Epidermal melanocyte (primary cell): Measurements from ENCODE around the gene CCNI2.
A peak's percentile ranks its signal among the peaks of the same experiment; 100 is the strongest.
"Not testable (repeated sequence)": the region's sequence is repeated elsewhere in the genome, so short reads cannot be mapped to it uniquely, and the experiment has no call there.

Experiments used
- DNase-seq: peaks from one replicate; pipeline ENCODE4 v3.0.0; 2011; ENCODE audit warnings: low spot score; ENCODE audit not compliant: insufficient read length

Gene CCNI2

DNA sequence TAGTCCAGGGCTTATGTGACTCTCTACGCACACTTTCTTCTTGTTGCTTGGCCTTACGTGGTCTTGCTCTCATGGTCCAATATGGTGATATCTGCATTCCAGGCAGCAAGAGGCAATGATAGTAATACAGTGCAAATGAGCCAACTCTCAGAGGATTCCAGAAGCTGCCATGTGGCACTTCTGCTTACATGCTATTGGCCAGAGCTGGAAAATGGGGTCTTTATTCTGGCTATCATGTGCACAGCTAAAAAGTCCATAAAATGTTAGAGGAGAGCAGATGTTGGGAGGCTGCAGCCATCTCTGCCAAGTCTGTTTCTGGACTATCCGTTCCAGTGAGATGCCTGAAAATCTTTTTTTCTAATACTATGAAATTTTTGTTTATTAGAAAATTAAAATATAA lies 32.7 kb downstream of the CCNI2 start:
- DNase-seq: no peak

DNA sequence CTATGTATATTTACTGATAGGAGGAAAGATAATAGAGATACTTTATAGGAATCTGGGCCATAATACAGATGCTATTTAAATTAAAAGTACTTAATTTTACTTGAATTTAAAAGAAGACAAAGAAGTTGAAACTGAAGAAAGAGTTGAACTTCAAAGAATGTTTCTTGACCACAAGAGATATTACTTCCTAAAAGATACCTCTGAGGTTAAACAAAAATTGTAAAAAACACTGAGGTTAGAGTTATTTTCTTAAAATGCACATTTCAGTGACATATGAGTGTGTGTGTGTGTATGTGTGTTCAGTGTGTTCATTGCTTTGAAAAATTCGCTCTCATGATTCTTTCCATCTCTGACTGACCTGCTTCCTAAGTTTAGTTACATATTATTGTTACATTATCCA lies 33.4 kb downstream of the CCNI2 start:
- DNase-seq: no peak

DNA sequence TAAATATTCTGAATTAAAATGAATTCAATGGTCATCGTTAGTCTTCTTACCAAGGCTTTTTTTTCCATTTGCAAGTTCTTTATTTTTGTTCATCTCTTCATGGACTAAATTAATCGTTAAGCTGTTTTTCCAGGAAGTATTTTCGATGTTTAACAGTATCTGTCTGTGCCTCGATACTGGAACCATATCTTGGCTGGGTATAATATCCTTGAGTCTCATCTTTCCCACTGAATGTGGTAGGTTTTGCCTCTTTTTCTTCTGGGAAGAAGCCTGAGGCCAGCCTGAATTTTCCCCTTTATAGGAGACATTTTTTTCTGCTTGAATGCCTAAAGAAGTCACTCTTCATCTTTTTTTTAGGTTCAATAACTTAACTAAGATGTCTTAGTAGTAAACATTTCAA lies 33.8 kb downstream of the CCNI2 start:
- no peak for DNase-seq

DNA sequence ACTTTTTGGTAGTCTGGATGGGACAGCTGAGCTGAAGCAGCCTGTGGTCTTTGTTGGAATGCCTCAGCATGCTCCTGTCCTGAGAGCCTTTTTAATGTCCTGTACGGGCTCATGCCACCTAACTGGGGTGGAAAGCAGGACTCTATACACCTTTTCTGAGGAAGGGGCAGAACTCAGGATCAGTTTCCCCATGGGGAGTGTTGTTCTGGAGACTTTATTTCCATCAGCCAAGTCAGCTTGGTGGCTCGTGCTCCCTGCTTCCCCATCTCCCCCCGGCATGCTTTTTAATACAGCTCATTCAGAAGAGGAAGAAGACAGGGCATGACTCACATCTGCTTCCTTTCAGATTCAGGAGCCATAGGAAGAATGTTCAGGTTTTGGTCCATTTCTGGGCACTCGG lies 34.9 kb downstream of the CCNI2 start:
- no peak for DNase-seq

DNA sequence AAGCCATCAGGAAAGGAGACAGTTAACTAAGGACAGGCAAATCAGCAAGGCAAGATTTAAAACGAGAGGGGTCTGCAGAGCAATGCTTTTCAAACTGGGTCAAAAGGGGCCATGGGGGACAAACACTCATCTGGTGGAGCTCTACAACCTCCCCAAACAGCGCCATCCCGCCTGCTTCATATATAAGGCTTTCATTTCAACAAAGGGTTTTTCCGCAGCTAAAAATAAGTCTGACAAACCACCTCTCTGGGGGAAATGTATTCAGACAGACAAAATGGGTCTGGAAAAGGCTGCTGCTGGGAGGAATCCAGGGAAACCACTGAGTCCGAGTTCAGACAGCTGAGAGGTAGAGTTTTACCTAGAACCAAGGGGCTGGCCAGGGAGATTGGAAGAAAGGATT lies 38.1 kb downstream of the CCNI2 start:
- no peak for DNase-seq

DNA sequence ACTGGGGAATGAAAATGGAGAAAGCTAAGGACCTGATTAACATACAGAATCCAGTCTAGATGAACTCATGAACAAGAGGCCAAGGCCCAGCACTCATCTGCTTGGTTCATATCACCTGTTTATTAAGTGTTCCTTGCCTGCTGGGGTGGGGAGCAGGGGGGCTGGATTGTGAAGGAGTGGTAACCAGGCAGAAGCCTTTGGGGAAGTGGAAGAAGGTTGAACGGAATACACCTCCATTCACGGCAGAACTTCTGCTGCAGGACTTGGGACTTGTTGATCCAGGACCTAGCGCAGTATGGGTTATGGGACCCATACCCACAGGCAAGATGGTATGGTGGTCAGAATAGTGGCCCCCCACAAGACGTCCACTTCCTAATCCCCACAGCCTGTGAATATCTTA lies 38.6 kb downstream of the CCNI2 start:
- DNase-seq: no peak

DNA sequence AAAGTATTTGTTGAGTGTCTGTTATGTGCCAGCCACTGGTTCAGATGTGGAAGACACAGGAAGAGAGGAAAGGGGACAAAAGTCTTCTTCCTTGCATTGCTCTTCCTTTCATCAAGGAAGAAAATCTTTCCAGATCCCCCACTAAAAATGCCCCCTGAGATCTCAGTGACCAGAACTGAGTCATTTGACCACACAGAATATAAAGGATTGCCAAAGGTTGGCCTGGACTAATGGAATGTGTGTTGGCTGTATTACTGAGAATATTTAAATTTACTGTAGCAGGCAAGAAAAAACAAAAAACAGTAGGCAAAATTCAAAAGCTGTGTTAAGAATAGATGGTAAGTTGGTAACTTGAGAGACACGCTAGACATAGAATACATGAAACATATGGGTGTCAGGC lies 39.9 kb downstream of the CCNI2 start:
- no peak for DNase-seq

DNA sequence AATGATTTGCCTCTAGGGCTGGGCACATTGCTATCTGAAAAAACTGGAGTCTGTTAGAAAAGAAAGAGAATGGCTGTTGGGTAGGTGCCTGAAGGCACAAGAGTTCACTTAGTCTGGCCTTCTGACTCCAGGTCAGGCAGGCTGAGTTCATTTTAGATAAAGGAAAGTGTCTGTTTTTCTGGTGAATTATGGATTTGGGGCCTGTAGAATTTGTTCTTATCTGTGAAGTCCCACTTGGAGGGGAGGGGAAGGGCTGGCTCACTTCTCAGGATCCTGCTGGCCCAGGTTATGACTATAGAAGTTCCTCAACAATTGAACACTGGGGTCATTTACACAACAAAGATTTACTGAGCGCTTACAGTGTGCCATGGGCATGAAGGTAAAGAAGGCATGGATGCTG lies 41.3 kb downstream of the CCNI2 start:
- DNase-seq: no peak

DNA sequence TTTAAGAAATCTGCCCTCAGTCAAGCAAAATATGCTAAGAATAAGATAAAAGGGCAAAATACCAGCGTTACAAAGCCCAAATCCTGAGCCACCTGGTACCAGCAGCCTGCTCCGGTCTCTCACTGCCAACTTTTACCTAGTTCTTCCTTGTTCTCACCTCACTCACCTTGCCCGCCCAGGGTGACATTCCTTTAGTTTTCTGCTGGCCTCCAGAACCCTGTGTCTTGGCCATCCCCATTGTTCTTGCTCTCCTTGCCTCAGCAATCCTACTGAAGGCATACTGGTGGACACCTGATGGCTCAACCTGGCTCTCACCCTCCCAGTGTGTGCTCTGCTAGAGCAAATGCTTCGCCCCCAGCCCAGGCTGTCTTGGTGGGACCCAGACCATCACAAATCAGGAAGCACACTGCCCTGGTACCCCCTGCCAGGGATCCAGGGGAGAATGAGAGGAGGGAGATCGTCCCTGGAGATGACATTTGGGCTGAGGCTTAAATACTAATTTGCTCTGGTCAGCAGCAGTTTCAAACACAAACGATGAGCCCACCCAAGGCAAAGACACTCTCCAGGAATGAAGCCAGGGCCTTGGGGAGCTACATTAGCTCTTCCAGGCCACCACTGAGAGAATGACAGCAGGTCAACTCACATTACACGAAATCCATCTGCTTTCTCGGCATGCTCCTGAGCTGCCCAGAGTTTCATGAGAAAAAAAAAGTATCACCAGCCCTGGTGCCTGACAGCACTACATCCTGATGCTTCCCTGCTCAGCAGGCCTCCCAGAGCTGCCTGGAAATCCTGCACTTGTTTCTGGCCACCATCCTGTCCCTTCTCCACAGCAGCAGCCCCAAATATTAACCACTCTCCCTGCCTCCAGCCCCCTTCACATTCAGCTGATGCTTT lies 42.0 kb downstream of the CCNI2 start:
- no peak for DNase-seq

DNA sequence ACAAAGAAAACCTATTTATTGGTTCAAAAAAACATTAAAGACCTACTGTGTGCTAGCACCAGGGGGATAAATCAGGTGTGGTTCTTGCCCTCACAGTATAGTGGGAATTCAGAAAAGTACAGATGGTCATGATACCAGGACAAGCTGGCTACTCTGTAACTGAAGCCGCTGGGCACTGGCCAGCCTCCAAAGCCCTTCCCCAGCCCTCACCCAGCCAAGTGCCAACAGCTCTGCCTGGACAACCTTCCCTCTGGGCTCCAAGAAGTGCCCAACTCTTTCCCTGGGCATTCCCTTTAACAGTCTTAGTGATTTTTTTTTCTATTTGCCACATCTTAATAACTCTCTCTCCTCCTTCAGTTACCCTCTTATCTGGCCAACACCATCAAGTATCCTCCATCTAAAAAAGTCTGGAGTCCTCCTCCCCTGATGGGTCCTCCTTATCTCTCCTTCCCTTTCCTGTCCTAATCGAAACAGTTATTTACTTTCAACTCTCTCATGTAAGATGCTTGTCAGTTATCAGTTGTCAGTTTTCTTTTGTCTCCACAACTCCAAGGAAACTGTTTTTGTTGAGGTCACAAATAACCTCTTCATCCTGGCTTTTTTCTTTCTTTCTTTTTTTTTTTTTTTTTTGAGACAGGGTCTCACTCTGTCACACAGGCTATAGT lies 43.1 kb downstream of the CCNI2 start:
- no peak for DNase-seq

DNA sequence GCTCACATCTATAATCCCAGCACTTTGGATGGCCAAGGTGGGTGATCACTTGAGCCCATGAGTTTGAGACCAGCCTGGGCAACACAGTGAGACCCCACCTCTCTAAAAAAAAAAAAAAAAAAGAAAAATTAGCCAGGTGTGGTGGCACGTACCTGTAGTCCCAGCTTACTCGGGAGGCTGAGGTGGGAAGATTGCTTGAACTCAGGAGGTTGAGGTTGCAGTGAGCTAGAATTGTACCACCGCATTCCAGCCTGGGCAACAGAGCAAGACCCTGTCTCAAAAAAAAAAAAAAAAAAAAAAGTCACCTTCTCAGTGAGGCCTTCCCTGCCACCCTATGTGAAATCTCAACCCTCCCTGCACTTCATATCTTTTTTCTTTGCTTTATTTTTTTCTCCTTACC lies 43.8 kb downstream of the CCNI2 start:
- DNase-seq: no peak

DNA sequence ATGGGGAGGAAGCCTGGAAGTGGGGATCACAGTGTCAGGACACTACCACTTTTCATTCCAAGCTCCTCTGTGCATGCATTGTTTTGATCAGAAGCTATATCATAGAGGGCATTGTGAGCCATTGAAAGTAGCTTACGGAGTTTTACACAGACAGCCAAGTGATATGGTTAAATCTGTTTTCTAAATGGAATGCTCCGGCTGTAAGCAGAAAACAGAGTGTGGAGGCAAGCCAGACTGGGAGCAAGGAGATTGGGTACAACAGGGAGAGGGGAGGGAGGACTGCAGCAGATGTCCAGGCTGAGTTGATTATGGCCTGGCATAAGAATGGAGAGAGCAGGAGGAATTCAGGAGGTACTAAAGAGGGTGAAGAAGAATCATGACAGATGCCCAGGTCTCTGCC lies 50.4 kb downstream of the CCNI2 start:
- DNase-seq: peak; percentile 64

DNA sequence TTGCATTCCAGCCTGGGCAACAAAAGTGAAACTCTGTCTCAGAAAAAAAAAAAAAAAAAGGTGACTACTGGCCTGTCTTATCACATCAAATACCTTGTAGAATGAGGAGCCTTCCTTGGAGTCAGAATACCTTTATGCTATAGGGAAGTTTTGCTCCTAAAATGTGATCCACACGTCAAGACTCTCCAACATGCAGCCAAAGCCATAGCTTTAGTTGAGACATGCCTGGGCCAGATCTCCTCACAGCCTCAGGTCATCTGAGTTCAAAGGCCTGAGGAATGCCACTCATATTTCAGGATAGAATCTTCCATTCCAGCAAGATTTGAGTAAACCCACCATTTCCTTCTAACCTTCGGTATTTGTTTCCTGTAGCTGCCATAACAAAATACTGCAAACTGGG lies 52.2 kb downstream of the CCNI2 start:
- no peak for DNase-seq

DNA sequence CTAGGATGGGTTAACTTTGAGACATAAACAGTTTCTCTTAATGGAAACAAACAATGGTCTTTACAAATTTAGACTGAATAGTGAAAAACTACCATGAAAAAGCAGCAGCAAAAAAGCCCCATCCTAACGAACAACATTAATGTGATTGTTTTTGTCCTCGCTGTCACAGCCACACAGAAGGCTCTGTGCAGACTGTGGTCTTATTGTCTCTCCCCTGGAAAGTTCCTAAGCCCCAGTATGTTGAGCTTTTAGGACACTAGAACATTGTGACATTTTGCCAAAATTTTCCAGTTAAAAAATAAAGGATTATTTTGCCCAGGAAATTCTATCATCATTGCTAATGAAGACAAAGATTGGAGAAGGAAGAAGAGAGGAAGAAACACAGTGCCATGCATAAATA lies 53.3 kb downstream of the CCNI2 start:
- DNase-seq: no peak

DNA sequence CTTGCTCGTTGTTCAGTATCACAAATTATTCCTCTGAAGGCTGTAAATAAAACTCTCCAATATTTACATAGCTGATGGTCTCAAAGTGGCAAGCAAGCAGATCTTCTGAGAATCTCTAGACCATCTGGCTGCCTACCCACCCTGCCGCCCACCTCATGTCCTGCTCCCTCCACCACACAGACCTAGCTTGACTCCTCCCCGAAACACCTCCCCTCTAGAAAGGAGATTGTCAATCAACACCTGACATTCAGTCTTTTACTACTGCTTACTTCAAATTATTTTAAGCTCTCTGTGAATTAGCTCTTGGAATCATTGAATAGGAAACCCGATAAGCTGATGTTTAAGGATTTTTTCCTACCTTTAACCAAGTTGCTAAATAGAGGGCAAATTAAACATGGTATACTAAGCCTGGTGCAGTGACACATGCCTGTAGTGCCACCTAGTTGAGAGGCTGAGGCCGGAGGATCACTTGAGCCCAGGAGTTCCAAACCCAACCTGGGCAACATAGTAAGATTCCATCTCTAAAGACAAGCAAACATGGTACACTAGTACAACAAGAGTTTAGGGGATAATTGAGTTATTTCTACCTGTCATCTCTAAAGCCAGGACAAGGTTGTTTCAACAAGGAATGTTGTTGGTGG lies 54.9 kb downstream of the CCNI2 start:
- DNase-seq: no peak

DNA sequence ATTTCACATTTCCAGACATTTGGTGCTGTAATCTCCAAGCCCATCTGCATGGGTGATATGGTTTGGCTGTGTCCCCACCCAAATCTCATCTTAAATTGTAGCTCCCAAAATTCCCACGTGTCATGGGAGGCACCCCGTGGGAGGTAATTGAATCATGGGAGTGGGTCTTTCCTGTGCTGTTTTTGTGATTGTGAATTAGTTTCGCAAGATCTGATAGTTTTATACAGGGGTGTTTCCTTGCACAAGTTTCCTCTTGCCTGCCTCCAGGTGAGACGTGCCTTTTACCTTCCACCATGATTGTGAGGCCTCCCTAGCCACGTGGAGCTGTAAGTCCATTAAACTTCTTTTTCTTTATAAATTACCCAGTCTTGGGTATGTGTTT lies 55.5 kb downstream of the CCNI2 start:
- not testable (repeated sequence) for DNase-seq
